WTC11 (cell line): ENCODE results near the gene CPSF3. TPM values are rescaled to one million over a fixed set of nuclear protein-coding genes. Genes with fewer than 3 reads are reported as not detected.
A peak's percentile ranks its signal among the peaks of the same experiment; 100 is the strongest.

Experiments used
- ATAC-seq: fragments of 200-7000 bp; cut with Tn5 transposase; 2 replicates; pipeline ENCODE4 v1.10.0; 2021; ENCODE audit warnings: mild to moderate bottlenecking, moderate library complexity
- CTCF ChIA-PET: fragments of 300-600 bp; sonication (Branson Sonifier 250); formaldehyde crosslinking; loops from one replicate; lab custom pipeline; 2021; ENCODE audit warnings: antibody characterized with exemption; lab: Charles Lee
- POLR2A ChIA-PET: fragments of 350-600 bp; sonication (Branson Sonifier 250); formaldehyde crosslinking; loops from one replicate; lab custom pipeline; 2021; ENCODE audit warnings: antibody characterized with exemption; lab: Charles Lee
- DNase-seq: peaks from one replicate; pipeline ENCODE4 v3.0.0; 2021; ENCODE audit warnings: low spot score
- H3K27ac Mint-ChIP-seq: 2 replicates; pipeline ENCODE4 v1.8.0; 2021; ENCODE audit warnings: mixed read lengths
- H3K27me3 Mint-ChIP-seq: 2 replicates; pipeline ENCODE4 v1.8.0; 2021; ENCODE audit warnings: low read depth, mild to moderate bottlenecking, moderate library complexity, mixed read lengths
- H3K36me3 Mint-ChIP-seq: 2 replicates; pipeline ENCODE4 v1.8.0; 2021; ENCODE audit warnings: mixed read lengths
- H3K4me1 Mint-ChIP-seq: 2 replicates; pipeline ENCODE4 v1.8.0; 2022; ENCODE audit warnings: mixed read lengths
- H3K4me3 Mint-ChIP-seq: 2 replicates; pipeline ENCODE4 v1.8.0; 2021; ENCODE audit warnings: mild to moderate bottlenecking, moderate library complexity, mixed read lengths
- H3K9me3 Mint-ChIP-seq: 2 replicates; pipeline ENCODE4 v1.8.0; 2021; ENCODE audit warnings: mixed read lengths
- ATF1 ChIP-seq: sonication (generic); formaldehyde crosslinking; IDR thresholded peaks from 2 replicates; pipeline ENCODE4 v1.8.1; 2023; ENCODE audit warnings: mild to moderate bottlenecking, moderate library complexity, missing genetic modification reagents
- CREM ChIP-seq: sonication (generic); formaldehyde crosslinking; IDR thresholded peaks from 2 replicates; pipeline ENCODE4 v1.8.1; 2022; ENCODE audit warnings: mild to moderate bottlenecking, missing genetic modification reagents, moderate library complexity
- ERG ChIP-seq: fragments of 250-450 bp; sonication (Bioruptor Pico); IDR thresholded peaks from 2 replicates; pipeline ENCODE4 v1.8.0; 2021; ENCODE audit warnings: mild to moderate bottlenecking
- FOXK1 ChIP-seq: sonication (generic); formaldehyde crosslinking; IDR thresholded peaks from 2 replicates; pipeline ENCODE4 v1.8.0; 2022; ENCODE audit warnings: mild to moderate bottlenecking, moderate library complexity, missing genetic modification reagents
- FOXP1 ChIP-seq: sonication (generic); formaldehyde crosslinking; IDR thresholded peaks from 2 replicates; pipeline ENCODE4 v1.8.0; 2022; ENCODE audit warnings: missing genetic modification reagents, mild to moderate bottlenecking, moderate library complexity, borderline replicate concordance
- FOXP4 ChIP-seq: sonication (generic); formaldehyde crosslinking; IDR thresholded peaks from 2 replicates; pipeline ENCODE4 v1.8.0; 2022; ENCODE audit warnings: mild to moderate bottlenecking, missing genetic modification reagents
- GABPB1 ChIP-seq: sonication (generic); formaldehyde crosslinking; IDR thresholded peaks from 2 replicates; pipeline ENCODE4 v1.8.1; 2023; ENCODE audit warnings: mild to moderate bottlenecking, missing genetic modification reagents
- GRHL2 ChIP-seq: fragments of 250-450 bp; sonication (Bioruptor Pico); IDR thresholded peaks from 2 replicates; pipeline ENCODE4 v1.8.0; 2022; ENCODE audit warnings: mild to moderate bottlenecking, moderate library complexity; ENCODE audit not compliant: insufficient replicate concordance, severe bottlenecking
- MAX ChIP-seq: sonication (generic); formaldehyde crosslinking; IDR thresholded peaks from 2 replicates; pipeline ENCODE4 v1.8.0; 2022; ENCODE audit warnings: mild to moderate bottlenecking, missing genetic modification reagents
- RELA ChIP-seq: sonication (generic); formaldehyde crosslinking; IDR thresholded peaks from 2 replicates; pipeline ENCODE4 v1.8.1; 2022; ENCODE audit warnings: missing genetic modification reagents, mild to moderate bottlenecking, borderline replicate concordance
- SMAD3 ChIP-seq: sonication (generic); formaldehyde crosslinking; IDR thresholded peaks from 2 replicates; pipeline ENCODE4 v1.8.0; 2022; ENCODE audit warnings: missing genetic modification reagents, mild to moderate bottlenecking, borderline replicate concordance
- TP53 ChIP-seq: sonication (generic); formaldehyde crosslinking; IDR thresholded peaks from 2 replicates; pipeline ENCODE4 v1.8.1; 2023; ENCODE audit warnings: mild to moderate bottlenecking, missing genetic modification reagents
- ZNF121 ChIP-seq: sonication (generic); formaldehyde crosslinking; IDR thresholded peaks from 2 replicates; pipeline ENCODE4 v1.8.0; 2023; ENCODE audit warnings: missing genetic modification reagents
- ZNF138 ChIP-seq: sonication (generic); formaldehyde crosslinking; conservative IDR thresholded peaks from 2 replicates; pipeline ENCODE4 v1.8.1; 2022; ENCODE audit warnings: mild to moderate bottlenecking, moderate library complexity, missing genetic modification reagents
- ZNF317 ChIP-seq: sonication (generic); formaldehyde crosslinking; IDR thresholded peaks from 2 replicates; pipeline ENCODE4 v1.8.1; 2023; ENCODE audit warnings: low read depth, mild to moderate bottlenecking, moderate library complexity, missing genetic modification reagents, borderline replicate concordance
- ZNF396 ChIP-seq: fragments of 250-450 bp; sonication (Bioruptor Pico); IDR thresholded peaks from 2 replicates; pipeline ENCODE4 v1.8.0; 2021; ENCODE audit warnings: mild to moderate bottlenecking, moderate library complexity, borderline replicate concordance
- ZNF423 ChIP-seq: fragments of 250-450 bp; sonication (Bioruptor Pico); IDR thresholded peaks from 2 replicates; pipeline ENCODE4 v2.1.2; 2022; ENCODE audit warnings: mild to moderate bottlenecking, moderate library complexity
- total RNA-seq: library from RNA; stranded (reverse); gene quantifications from 3 replicates; pipeline ENCODE4 v1.2.3, GENCODE V29; 2021
- TF ChIP-seq, protein P1 (sequence below): sonication (generic); formaldehyde crosslinking; IDR thresholded peaks from 2 replicates; pipeline ENCODE4 v1.8.1; 2022; ENCODE audit warnings: low read depth, missing genetic modification reagents, borderline replicate concordance
- TF ChIP-seq, protein P2 (sequence below): sonication (generic); formaldehyde crosslinking; IDR thresholded peaks from 2 replicates; pipeline ENCODE4 v1.8.1; 2022; ENCODE audit warnings: mild to moderate bottlenecking, moderate library complexity, missing genetic modification reagents

The CPSF3 gene
- total RNA-seq, 1 experiment from 2014 or later: 88.4 TPM

GRCh38 chr2:9418746-9419145, 4.7 kb upstream of the CPSF3 start:
- DNase-seq (no peak), ATAC-seq (no peak)
- Mint-ChIP-seq H3K36me3 (no peaks in the 10 kb centered on the region; the same call in 1 of the 2 replicates), H3K27me3 (peaks cover 11% of the 10 kb centered on the region; the same call in 1 of the 2 replicates), H3K4me3 (no peak overlapping the region), H3K9me3 (no peaks in the 10 kb centered on the region), H3K4me1 (peaks cover 9% of the 10 kb centered on the region), H3K27ac (no peak overlapping the region)
- no peak for TF ChIP-seq SMAD3 (CRISPR knock-in tag)
- TF ChIP-seq CREM (CRISPR knock-in tag): no peak
- 0 out of 2 replicates have a peak, but pooled peaks have one; percentile 5 for TF ChIP-seq ZNF121 (CRISPR knock-in tag)
- POLR2A ChIA-PET: no interaction called here
- CTCF ChIA-PET: no interaction called here

GRCh38 chr2:9419541-9419940, 3.9 kb upstream of the CPSF3 start:
- TF ChIP-seq, protein P1, sequence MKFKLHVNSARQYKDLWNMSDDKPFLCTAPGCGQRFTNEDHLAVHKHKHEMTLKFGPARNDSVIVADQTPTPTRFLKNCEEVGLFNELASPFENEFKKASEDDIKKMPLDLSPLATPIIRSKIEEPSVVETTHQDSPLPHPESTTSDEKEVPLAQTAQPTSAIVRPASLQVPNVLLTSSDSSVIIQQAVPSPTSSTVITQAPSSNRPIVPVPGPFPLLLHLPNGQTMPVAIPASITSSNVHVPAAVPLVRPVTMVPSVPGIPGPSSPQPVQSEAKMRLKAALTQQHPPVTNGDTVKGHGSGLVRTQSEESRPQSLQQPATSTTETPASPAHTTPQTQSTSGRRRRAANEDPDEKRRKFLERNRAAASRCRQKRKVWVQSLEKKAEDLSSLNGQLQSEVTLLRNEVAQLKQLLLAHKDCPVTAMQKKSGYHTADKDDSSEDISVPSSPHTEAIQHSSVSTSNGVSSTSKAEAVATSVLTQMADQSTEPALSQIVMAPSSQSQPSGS: no peak
- no peak for TF ChIP-seq FOXP4 (CRISPR knock-in tag)
- peaks cover 9% of the 10 kb centered on the region for H3K4me1 Mint-ChIP-seq
- no peak overlapping the region for H3K4me3 Mint-ChIP-seq
- ChIA-PET CTCF (no interaction called here), POLR2A (no interaction called here)
- H3K9me3 Mint-ChIP-seq: no peaks in the 10 kb centered on the region
- no peak for ATAC-seq
- no peak overlapping the region for H3K27ac Mint-ChIP-seq
- H3K36me3 Mint-ChIP-seq: no peaks in the 10 kb centered on the region; the same call in 1 of the 2 replicates
- H3K27me3 Mint-ChIP-seq: peaks cover 11% of the 10 kb centered on the region; the same call in 1 of the 2 replicates
- DNase-seq: no peak

DNA sequence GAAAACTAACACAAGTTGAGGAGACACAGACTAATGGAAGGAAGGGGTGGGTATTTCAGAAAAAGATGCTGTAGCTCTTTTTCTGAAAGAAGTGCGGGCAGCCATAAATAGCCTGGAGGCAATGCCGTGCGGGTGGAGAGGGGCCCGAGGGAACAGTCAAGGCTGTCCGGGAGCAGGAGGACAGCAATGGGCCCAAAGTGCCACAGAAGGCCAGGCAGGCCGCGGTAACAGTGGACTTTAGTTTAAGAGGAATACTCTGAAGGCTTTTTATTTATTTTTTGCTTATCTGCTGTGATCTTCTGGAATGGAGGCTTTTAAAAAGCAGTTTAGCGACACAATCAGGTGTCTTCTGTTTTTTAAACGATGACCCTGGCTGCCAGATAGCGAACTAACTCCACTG, 3.0 kb upstream of the CPSF3 start:
- Mint-ChIP-seq H3K9me3 (no peaks in the 10 kb centered on the region), H3K4me1 (peaks cover 9% of the 10 kb centered on the region), H3K27ac (no peak overlapping the region; the same call in 1 of the 2 replicates), H3K36me3 (no peaks in the 10 kb centered on the region; the same call in 1 of the 2 replicates), H3K4me3 (no peak overlapping the region), H3K27me3 (peaks cover 11% of the 10 kb centered on the region; the same call in 1 of the 2 replicates)
- DNase-seq (no peak), ATAC-seq (no peak)
- peak; percentile 42; the same call in 1 of the 2 replicates for TF ChIP-seq GABPB1
- no peak for TF ChIP-seq GRHL2 (CRISPR knock-in tag)
- CTCF ChIA-PET: no interaction called here
- POLR2A ChIA-PET: no interaction called here

GRCh38 chr2:9422321-9423099, 944 bp upstream of the CPSF3 start:
- peak; percentile 36 for ATAC-seq
- no peaks in the 10 kb centered on the region; the same call in 1 of the 2 replicates for H3K36me3 Mint-ChIP-seq
- peaks cover 9% of the 10 kb centered on the region for H3K4me1 Mint-ChIP-seq
- H3K27me3 Mint-ChIP-seq: peaks cover 11% of the 10 kb centered on the region; the same call in 1 of the 2 replicates
- peak overlapping the region; percentile 91; the same call in 1 of the 2 replicates for H3K4me3 Mint-ChIP-seq
- POLR2A ChIA-PET: interaction anchor here (0.9 to 1.3 kb wide), 4 partner anchors 21 to 281 kb away, joined by 3 to 5 read pairs (median 4); partner anchors contain the start of gene YWHAQ
- CTCF ChIA-PET: interaction anchor here (0.8 to 2.3 kb wide), 7 partner anchors 21 to 284 kb away, joined by 3 to 16 read pairs (median 6); no protein-coding TSS in a partner anchor
- H3K27ac Mint-ChIP-seq: no peak overlapping the region
- no peaks in the 10 kb centered on the region for H3K9me3 Mint-ChIP-seq
- peak; percentile 42 for DNase-seq
- TF ChIP-seq ZNF396 (CRISPR knock-in tag) (no peak), ZNF423 (no peak), ZNF317 (CRISPR knock-in tag) (no peak), ERG (no peak), ZNF138 (CRISPR knock-in tag) (no peak), RELA (CRISPR knock-in tag) (no peak), FOXK1 (CRISPR knock-in tag) (no peak), GABPB1 (peak; percentile 14; the same call in 1 of the 2 replicates), FOXP4 (CRISPR knock-in tag) (no peak), FOXP1 (peak; percentile 46; the same call in 1 of the 2 replicates), ATF1 (CRISPR knock-in tag) (0 out of 2 replicates have a peak, but pooled peaks have one; percentile 10), TP53 (CRISPR knock-in tag) (no peak), MAX (CRISPR knock-in tag) (peak; percentile 21; the same call in 1 of the 2 replicates)
- TF ChIP-seq, protein P2, sequence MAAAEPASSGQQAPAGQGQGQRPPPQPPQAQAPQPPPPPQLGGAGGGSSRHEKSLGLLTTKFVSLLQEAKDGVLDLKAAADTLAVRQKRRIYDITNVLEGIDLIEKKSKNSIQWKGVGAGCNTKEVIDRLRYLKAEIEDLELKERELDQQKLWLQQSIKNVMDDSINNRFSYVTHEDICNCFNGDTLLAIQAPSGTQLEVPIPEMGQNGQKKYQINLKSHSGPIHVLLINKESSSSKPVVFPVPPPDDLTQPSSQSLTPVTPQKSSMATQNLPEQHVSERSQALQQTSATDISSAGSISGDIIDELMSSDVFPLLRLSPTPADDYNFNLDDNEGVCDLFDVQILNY (CRISPR knock-in tag): no peak
